Endodermal cell (in vitro differentiated cells): Measurements from ENCODE around the gene CYP2D6. TPM values are rescaled to one million over a fixed set of nuclear protein-coding genes. Genes with fewer than 3 reads are reported as not detected.

ENCODE experiments used
- DNase-seq: peaks from one replicate; pipeline ENCODE4 v3.0.0-alpha.2; 2017
- H3K27ac ChIP-seq: 2 replicates; pipeline ENCODE4 v1.5.1; 2013; ENCODE audit warnings: mild to moderate bottlenecking, low read depth, low read length, moderate library complexity
- H3K27me3 ChIP-seq: 2 replicates; pipeline ENCODE4 v1.6.1; 2013; ENCODE audit warnings: mild to moderate bottlenecking, low read length, moderate library complexity; ENCODE audit not compliant: insufficient read depth, control insufficient read depth, poor library complexity, severe bottlenecking
- H3K36me3 ChIP-seq: 2 replicates; pipeline ENCODE4 v1.7.0; 2013; ENCODE audit warnings: mild to moderate bottlenecking, low read length, moderate library complexity; ENCODE audit not compliant: control insufficient read depth, insufficient read depth
- H3K4me1 ChIP-seq: one replicate; pipeline ENCODE4 v1.7.0; 2013; ENCODE audit warnings: low read length; ENCODE audit not compliant: control insufficient read depth, insufficient read depth
- H3K4me3 ChIP-seq: 2 replicates; pipeline ENCODE4 v1.5.1; 2013; ENCODE audit warnings: mild to moderate bottlenecking, low read length, moderate library complexity
- H3K9ac ChIP-seq: 2 replicates; pipeline ENCODE4 v1.6.1; 2013; ENCODE audit warnings: mild to moderate bottlenecking, low read length, moderate library complexity; ENCODE audit not compliant: poor library complexity, severe bottlenecking; ENCODE audit errors: extremely low read depth
- H3K9me3 ChIP-seq: 2 replicates; pipeline ENCODE4 v1.6.1; 2013; ENCODE audit warnings: mild to moderate bottlenecking, low read length, moderate library complexity; ENCODE audit not compliant: control insufficient read depth
- H3K27ac Mint-ChIP-seq: 2 replicates; pipeline ENCODE4 v1.8.0; 2020; ENCODE audit warnings: mixed read lengths
- H3K27me3 Mint-ChIP-seq: 2 replicates; pipeline ENCODE4 v1.8.0; 2021; ENCODE audit warnings: mild to moderate bottlenecking, mixed read lengths; ENCODE audit not compliant: insufficient read depth
- H3K36me3 Mint-ChIP-seq: 2 replicates; pipeline ENCODE4 v1.8.0; 2020; ENCODE audit warnings: low read depth, mixed read lengths
- H3K4me1 Mint-ChIP-seq: 2 replicates; pipeline ENCODE4 v1.8.0; 2020; ENCODE audit warnings: mixed read lengths
- H3K4me3 Mint-ChIP-seq: 2 replicates; pipeline ENCODE4 v1.8.0; 2020; ENCODE audit warnings: mild to moderate bottlenecking, moderate library complexity, mixed read lengths
- H3K9me3 Mint-ChIP-seq: 2 replicates; pipeline ENCODE4 v1.8.0; 2020; ENCODE audit warnings: mild to moderate bottlenecking, mixed read lengths
- CTCF ChIP-seq: fragments of 200-600 bp; sonication (generic); conservative IDR thresholded peaks from 2 replicates; pipeline ENCODE4 v1.5.0; 2021; ENCODE audit warnings: antibody characterized with exemption, mild to moderate bottlenecking
- WGBS, 2 experiments: methylation state at CpG; one replicate each; pipeline versions ENCODE4 v1.1.5 to v1.1.7; 2013; ENCODE audit warnings: missing lambda C conversion rate in 2 of 2, mixed read lengths in 1 of 2; ENCODE audit not compliant: insufficient coverage in 1 of 2, insufficient read length in 1 of 2; 5-methylcytosine and 5-hydroxymethylcytosine counted together
- total RNA-seq, 2 donors: library from RNA; stranded (reverse); fragmentation: NEBNext Ultra II Directional in 1 of 2; extraction: Animal tissue kit (Norgen Biotek cat#: 25700) in 1 of 2; gene quantifications; 2 replicates in 1 of 2; 3 replicates in 1 of 2; pipeline ENCODE4 v1.2.1, GENCODE V29; 2021

Gene CYP2D6
- total RNA-seq, 2 donors from 2014 or later, result 5.6 to 10.9 TPM

- Mint-ChIP-seq H3K27me3 (no peaks in the 10 kb centered on the region), H3K36me3 (peaks cover 60% of the 10 kb centered on the region), H3K4me3 (no peak overlapping the region), H3K4me1 (no peaks in the 10 kb centered on the region), H3K27ac (no peak overlapping the region), H3K9me3 (no peaks in the 10 kb centered on the region)
- Histone ChIP-seq H3K36me3 (peaks cover 52% of the 10 kb centered on the region), H3K27ac (no peak overlapping the region), H3K4me1 (no peaks in the 10 kb centered on the region), H3K9me3 (no peaks in the 10 kb centered on the region), H3K4me3 (no peak overlapping the region), H3K27me3 (no peaks in the 10 kb centered on the region), H3K9ac (no peak overlapping the region)
- no peak for DNase-seq
- TF ChIP-seq CTCF, result no peak
- 97% methylated on average over 2 of the region's 2 CpGs for WGBS, 2 experiments
Measured at GRCh38 chr22:42156121-42156520, 25.5 kb upstream of the CYP2D6 start.

- Mint-ChIP-seq H3K4me1 (no peaks in the 10 kb centered on the region), H3K27me3 (no peaks in the 10 kb centered on the region), H3K9me3 (no peaks in the 10 kb centered on the region), H3K36me3 (peaks cover 60% of the 10 kb centered on the region), H3K4me3 (no peak overlapping the region), H3K27ac (no peak overlapping the region)
- TF ChIP-seq CTCF, result no peak
- WGBS, 2 experiments, result 95 to 96% methylated on average over 6 to 7 of the region's 7 CpGs
- Histone ChIP-seq H3K36me3 (peaks cover 49% of the 10 kb centered on the region), H3K27me3 (no peaks in the 10 kb centered on the region), H3K27ac (no peak overlapping the region), H3K4me1 (no peaks in the 10 kb centered on the region), H3K9ac (no peak overlapping the region), H3K4me3 (no peak overlapping the region), H3K9me3 (no peaks in the 10 kb centered on the region)
- no peak for DNase-seq
Measured at GRCh38 chr22:42155053-42155543, 24.5 kb upstream of the CYP2D6 start.

- Mint-ChIP-seq H3K4me1 (no peaks in the 10 kb centered on the region), H3K4me3 (no peak overlapping the region), H3K27me3 (no peaks in the 10 kb centered on the region), H3K27ac (no peak overlapping the region), H3K36me3 (peaks cover 60% of the 10 kb centered on the region), H3K9me3 (no peaks in the 10 kb centered on the region)
- H3K4me3 ChIP-seq, result no peak overlapping the region
- H3K27ac ChIP-seq, result no peak overlapping the region
- H3K9me3 ChIP-seq, result no peaks in the 10 kb centered on the region
- WGBS, 2 experiments, result 92 to 95% methylated on average over 11 to 12 of the region's 12 CpGs
- no peak for DNase-seq
- peaks cover 46% of the 10 kb centered on the region for H3K36me3 ChIP-seq
- TF ChIP-seq CTCF, result no peak
- H3K4me1 ChIP-seq, result no peaks in the 10 kb centered on the region
- H3K27me3 ChIP-seq, result no peaks in the 10 kb centered on the region
- no peak overlapping the region for H3K9ac ChIP-seq
Measured at GRCh38 chr22:42154293-42155052, 23.9 kb upstream of the CYP2D6 start.
